Measurements from ENCODE around the gene XRCC4.

Gene XRCC4

GRCh38 chr5:83277953-83278352 lies 200.6 kb downstream of the XRCC4 start:
- DNase-seq (ENCODE audit: low spot score), result no peak

- no peak for DNase-seq (ENCODE audit: low spot score)
These were observed 203.8 kb downstream of the XRCC4 start for GRCh38 chr5:83281176-83281575.

- DNase-seq (ENCODE audit: low spot score), result no peak
These were observed 204.3 kb downstream of the XRCC4 start for GRCh38 chr5:83281658-83282057.

- DNase-seq (ENCODE audit: low spot score), result no peak
These were observed 206.4 kb downstream of the XRCC4 start for GRCh38 chr5:83283761-83284160.

- DNase-seq (ENCODE audit: low spot score), result no peak
These were observed 208.5 kb downstream of the XRCC4 start for GRCh38 chr5:83285661-83286398.

GRCh38 chr5:83294246-83294645 lies 216.9 kb downstream of the XRCC4 start:
- no peak for DNase-seq (ENCODE audit: low spot score)

GRCh38 chr5:83299353-83299752 lies 222.0 kb downstream of the XRCC4 start:
- no peak for DNase-seq (ENCODE audit: low spot score)

GRCh38 chr5:83306572-83307241 lies 229.4 kb downstream of the XRCC4 start:
- no peak for DNase-seq (ENCODE audit: low spot score)

GRCh38 chr5:83312663-83313062 lies 235.3 kb downstream of the XRCC4 start:
- DNase-seq (ENCODE audit: low spot score), result no peak

- no peak for DNase-seq (ENCODE audit: low spot score)
These were observed 236.1 kb downstream of the XRCC4 start for GRCh38 chr5:83313436-83313835.

- DNase-seq (ENCODE audit: low spot score), result no peak
These were observed 244.2 kb downstream of the XRCC4 start for GRCh38 chr5:83321483-83322055.

- no peak for DNase-seq (ENCODE audit: low spot score)
These were observed 245.1 kb downstream of the XRCC4 start for GRCh38 chr5:83322273-83322924.

- DNase-seq (ENCODE audit: low spot score), result no peak
These were observed 246.3 kb downstream of the XRCC4 start for GRCh38 chr5:83323557-83324180.

GRCh38 chr5:83331842-83332241 lies 254.5 kb downstream of the XRCC4 start:
- DNase-seq (ENCODE audit: low spot score), result no peak

GRCh38 chr5:83337453-83338035 lies 260.2 kb downstream of the XRCC4 start:
- no peak for DNase-seq (ENCODE audit: low spot score)

- DNase-seq (ENCODE audit: low spot score), result no peak
These were observed 263.2 kb downstream of the XRCC4 start for GRCh38 chr5:83340511-83340918.

- DNase-seq (ENCODE audit: low spot score), result no peak
These were observed 264.5 kb downstream of the XRCC4 start for GRCh38 chr5:83341815-83342334.

GRCh38 chr5:83342465-83342864 lies 265.1 kb downstream of the XRCC4 start:
- no peak for DNase-seq (ENCODE audit: low spot score)

- no peak for DNase-seq (ENCODE audit: low spot score)
These were observed 266.0 kb downstream of the XRCC4 start for GRCh38 chr5:83343299-83343698.

GRCh38 chr5:83345423-83345822 lies 268.1 kb downstream of the XRCC4 start:
- no peak for DNase-seq (ENCODE audit: low spot score)

- DNase-seq (ENCODE audit: low spot score), result no peak
These were observed 271.0 kb downstream of the XRCC4 start for GRCh38 chr5:83348281-83348780.

GRCh38 chr5:83353231-83353630 lies 275.9 kb downstream of the XRCC4 start:
- DNase-seq (ENCODE audit: low spot score), result no peak
